HG03378 (cell line): Measurements from ENCODE around the gene SLC34A1.
A peak's percentile ranks its signal among the peaks of the same experiment; 100 is the strongest.
"Not testable (repeated sequence)": the region's sequence is repeated elsewhere in the genome, so short reads cannot be mapped to it uniquely, and the experiment has no call there.

ENCODE experiments used
- ATAC-seq: cut with Tn5 transposase; IDR thresholded peaks from one replicate; pipeline ENCODE4 v1.9.1; 2021; ENCODE audit warnings: mild to moderate bottlenecking, moderate library complexity; ENCODE audit not compliant: unreplicated experiment

Gene SLC34A1

DNA sequence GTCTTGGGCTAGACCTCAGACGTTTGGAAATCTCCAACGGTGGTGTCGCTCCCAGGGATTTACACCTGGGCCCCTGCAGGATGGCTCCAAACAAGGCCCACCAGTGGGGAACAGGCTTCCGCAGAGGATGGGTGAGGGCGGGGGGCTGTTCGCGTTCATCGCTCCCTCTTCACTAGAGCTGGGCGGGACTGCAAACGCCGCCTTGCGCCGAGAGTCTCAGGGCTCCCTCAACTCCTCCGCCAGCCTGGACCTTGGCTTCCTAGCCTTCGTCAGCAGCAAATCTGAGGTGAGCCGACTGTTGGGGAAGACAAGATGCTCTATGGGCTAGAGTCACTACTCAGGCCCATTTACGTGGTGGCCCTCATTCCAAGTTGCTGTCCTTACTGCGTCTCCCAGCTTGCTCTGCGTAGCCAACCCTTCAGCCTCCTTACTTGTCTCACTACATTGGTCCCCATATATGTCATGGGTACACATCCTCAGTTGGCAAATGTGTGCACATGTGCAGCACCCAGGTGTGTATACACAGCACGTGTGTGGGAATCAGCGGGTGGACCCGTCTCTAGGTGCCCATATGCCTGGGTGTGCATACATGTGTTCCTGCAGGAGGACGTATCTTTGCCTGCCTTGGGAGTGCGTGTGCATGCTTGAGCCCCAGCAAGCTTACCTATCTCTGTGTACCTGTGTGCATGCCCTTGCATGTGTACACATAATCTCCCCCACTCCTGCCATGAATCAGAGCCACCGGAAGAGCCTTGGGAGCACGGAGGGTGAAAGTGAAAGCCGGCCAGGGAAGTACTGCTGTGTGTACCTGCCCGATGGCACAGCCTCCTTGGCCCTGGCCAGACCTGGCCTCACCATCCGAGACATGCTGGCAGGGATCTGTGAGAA lies 16.0 kb upstream of the SLC34A1 start:
- no peak for ATAC-seq

DNA sequence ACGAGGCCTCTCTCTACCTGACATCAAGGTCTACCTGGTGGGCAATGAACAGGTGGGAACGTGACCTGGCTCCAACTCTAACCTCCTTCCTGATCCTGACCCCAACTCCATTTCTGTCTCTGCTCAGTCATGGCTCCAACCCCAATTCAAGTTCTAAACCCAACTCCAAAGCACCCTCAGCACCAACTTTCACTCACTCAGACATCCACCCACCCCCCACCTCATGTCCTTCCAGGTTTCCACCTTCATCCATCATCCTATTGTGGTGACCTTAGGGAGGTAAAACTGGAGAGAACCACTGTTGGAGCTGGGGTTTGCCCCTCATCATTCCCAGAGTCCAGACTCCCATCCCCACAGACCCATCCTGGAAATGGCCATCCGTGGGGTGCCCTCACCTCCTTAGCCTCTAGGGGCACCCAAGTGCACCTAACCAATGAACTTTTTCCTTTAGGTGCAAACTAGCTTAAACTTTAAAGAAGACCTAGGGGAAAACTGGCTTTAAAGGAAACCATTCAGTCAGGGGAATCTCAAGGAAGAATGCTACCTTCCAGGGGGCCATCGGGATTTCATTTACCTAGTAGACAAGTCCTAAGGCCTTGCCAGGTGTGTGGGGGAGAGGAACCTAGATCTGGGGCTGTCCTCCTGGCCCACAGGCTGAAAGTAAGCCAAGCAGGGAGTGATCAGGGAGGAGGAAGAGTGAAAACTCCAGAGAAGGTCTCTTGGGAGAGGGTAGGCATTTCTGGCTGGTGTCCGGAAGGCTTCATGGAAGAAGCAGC lies 15.2 kb upstream of the SLC34A1 start:
- no peak for ATAC-seq

DNA sequence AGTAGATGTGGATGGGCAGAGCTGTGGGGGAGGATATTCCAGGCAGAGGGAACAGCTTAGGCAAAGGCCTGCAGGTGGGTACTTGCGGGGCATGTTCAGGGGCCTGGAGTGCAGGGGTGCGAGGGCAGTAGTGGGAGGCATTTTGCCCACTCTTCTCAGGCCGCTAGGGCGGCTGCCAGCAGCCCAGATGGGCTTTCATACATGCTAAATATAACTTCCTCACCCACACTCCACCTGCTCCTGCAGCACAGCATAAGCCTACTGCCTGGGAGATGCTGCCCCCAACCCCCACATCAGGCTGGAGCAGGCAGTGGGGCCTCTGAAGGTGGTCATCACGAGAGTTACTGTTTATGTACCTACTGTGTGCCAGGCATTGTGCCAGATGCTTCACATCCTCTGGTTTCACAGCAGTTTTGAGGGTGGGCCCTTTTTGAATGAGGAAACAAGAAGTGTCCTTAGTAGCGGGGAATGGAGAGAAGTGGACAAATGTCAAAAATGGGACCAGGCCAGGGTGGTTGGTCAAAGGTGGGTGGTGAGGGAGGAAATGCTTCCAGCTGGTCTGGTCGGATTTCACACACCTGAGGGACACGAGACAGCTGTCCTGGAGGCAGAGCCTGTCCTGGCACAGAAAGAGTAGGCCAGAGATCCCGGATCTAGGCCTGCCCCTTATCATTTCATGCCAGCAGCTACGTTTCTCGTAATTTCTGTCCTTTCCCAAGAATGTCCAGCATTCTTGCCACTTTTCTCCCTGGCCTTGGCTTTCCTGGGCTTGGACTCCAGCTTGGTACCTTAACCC lies 14.4 kb upstream of the SLC34A1 start:
- ATAC-seq, result no peak

DNA sequence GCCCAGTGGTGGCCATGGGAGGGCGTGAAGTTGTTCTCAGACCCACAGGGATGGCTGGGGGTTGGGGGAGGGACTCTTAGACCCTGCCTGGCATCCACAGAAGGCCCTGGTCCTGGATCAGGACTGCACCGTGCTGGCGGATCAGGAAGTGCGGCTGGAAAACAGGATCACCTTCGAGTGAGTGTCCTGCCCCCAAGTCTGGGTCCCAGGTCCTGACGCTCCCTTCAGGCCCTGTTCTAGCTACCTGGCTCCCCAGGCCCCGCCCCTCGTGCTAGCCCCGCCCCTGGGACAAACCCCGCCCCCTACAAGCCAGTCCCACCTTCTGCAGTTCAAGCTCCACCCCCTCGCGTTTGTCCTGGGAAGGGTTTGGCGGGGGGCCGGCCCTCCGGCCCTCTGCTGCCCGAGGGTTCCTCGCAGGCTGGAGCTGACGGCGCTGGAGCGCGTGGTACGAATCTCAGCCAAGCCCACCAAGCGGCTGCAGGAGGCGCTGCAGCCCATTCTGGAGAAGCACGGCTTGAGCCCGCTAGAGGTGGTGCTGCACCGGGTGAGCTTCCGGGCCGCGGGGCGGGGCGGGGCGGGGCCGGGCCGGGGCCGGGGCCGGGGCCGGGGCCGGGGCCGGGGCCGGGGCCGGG lies 13.6 kb upstream of the SLC34A1 start:
- no peak for ATAC-seq

DNA sequence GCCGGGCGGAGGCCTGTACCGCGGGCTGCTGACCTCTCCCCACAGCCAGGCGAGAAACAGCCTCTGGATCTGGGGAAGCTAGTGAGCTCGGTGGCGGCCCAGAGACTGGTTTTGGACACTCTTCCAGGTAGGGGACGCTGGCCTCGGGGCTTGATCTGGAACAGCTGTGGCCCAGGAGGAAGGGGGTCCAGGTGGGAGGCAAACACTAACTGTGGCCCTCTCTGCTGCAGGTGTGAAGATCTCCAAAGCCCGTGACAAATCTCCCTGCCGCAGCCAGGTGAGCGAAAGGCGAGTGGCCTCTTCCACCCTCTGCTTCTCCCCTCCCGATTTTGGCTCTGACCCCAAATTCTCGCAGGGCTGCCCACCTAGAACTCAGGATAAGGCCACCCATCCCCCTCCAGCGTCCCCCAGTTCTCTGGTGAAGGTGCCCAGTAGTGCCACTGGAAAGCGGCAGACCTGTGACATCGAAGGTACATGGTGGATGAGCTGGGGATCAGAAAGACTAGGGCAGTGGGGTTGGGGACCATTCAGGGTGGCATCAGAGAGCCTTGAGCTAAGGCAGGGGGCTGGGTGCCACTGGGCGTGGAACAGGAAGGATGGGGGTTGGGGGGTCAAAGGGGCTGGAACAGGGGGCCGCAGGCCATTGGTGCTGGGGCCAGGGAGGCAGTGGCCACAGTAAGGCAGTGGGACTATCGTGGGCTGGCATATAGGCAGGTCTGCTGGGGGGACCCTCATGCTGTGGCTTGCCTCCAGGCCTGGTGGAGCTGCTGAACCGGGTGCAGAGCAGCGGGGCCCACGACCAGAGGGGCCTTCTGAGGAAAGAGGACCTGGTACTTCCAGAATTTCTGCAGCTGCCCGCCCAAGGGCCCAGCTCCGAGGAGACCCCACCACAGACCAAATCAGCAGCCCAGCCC lies 12.9 kb upstream of the SLC34A1 start:
- no peak for ATAC-seq

DNA sequence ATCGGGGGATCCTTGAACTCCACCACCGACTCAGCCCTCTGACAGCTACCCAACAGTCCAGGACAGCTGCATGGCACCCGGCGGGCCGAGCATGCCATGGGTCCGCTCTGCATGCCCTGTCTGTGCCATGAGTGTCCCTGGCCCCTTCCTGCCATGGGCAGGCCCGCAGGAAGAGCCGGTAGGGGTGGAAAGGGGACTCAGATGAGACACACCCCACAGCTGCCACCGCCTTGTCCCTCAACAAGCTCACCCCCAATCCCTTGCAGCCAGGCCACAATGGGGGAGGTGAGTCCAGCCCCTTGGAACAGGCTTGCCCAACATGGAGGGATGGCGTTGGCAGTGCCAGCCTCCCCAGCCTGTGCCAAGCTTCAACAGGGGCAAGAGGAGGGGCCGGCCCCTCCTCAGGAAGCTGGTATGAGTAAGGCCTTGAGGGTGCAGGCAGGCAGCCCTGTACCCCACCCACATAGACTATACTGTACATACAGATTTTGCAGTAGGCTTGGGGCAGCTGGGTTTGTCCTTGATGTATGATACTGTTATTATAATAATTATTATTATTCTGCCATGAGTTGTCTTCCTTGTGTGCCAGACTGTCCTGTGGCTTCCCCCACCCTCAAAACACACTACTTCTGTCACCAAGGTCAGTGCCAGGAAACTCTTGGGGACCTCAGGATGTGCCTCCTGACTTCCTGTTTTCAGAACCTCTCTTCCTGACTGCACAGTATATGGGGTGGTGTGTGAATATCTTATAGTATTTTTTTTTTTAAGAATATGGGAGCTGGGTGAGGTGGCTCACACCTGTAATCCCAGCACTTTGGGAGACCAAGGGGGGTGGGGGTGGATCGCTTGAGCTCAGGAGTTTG lies 12.0 kb upstream of the SLC34A1 start:
- no peak for ATAC-seq

DNA sequence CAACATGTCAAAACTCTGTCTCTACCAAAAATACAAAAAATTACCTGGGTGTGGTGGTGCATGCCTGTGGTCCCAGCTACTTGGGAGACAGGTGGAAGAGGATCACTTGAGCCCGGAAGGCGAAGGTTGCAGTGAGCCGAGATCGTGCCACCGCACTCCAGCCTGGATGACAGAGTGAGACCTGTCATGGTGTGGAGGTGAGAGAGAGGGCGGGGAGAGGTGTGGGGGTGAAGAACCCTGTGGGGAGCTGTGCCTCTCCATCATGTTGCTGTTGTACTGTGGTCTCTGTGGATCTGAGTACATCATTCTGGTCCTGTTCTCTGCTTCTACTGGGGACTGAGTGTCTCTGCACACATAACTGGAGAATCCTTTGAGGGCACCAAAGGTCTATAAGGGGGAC lies 11.3 kb upstream of the SLC34A1 start:
- no peak for ATAC-seq

DNA sequence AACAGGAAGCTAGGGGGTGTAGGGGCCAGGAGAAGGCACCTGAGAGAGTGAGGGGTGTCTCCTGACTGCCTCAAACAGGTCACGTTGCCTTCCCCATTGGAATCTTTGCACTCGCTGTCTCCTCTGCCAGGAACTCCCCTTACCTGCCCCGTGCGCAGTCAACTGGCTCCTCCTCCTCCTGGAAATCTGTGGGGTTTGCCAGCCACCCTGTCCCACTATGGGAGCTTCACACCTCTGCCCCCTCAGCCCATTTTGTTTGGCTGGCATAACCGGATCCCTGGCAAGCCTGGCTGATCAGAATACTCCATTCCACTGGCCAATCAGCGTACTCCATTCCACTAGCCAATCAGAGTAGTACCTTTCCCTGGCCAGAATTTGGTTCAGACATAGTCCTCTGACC lies 10.4 kb upstream of the SLC34A1 start:
- no peak for ATAC-seq

DNA sequence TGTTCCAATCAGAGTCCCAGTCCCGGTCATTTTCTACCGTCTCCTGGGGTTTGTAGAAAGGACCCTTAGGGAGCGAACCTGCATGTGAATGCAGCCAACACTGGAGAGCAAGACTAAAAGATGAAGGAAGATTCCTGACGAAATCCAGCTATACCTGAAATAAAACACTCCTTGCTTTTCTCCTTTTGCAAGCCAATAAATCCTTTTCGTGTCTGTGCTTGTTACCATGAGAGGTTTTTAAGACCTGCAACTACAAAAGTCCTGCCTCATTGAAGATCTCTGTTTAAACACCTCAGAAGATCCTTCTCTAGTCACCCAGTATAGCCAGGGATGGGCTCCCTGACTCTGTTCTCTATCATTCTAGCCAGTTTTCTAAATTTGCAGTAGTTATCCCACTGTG lies 10.0 kb upstream of the SLC34A1 start:
- ATAC-seq, result no peak

DNA sequence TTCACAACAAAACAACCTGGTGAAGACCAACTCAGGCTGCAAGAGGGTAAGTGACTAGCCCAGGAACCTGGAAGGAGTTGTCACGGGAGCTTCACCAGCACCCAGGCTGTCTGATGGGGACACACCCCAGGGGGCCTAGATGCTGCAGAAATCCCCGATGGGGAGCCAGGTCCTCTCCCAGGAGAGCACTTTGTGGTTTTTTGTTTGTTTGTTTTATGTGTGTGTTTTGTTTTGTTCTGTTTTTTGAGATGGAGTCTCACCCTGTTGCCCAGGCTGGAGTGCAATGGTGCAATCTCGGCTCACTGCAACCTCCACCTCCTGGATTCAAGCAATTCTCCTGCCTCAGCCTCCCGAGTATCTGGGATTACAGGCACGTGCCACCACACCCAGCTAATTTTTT lies 8.7 kb upstream of the SLC34A1 start:
- not testable (repeated sequence) for ATAC-seq

DNA sequence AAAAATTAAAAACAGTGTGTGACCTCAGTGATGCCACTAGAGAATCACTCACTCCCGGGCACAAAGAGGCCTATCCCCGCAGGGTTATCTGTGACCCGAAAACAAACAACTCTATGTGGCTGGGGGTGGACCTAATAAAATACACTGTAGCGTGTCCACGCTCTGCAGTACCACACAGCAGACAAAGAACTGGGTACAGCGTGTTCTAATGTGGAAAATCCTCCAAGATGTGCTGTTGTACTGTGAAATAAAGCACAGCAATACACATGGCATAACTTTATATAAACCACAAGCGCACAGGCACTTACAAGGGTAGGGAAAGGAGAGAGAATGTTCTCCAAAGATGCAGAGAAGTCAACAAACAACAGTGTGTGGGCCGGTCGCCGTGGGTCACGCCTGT lies 8.1 kb upstream of the SLC34A1 start:
- ATAC-seq, result no peak

DNA sequence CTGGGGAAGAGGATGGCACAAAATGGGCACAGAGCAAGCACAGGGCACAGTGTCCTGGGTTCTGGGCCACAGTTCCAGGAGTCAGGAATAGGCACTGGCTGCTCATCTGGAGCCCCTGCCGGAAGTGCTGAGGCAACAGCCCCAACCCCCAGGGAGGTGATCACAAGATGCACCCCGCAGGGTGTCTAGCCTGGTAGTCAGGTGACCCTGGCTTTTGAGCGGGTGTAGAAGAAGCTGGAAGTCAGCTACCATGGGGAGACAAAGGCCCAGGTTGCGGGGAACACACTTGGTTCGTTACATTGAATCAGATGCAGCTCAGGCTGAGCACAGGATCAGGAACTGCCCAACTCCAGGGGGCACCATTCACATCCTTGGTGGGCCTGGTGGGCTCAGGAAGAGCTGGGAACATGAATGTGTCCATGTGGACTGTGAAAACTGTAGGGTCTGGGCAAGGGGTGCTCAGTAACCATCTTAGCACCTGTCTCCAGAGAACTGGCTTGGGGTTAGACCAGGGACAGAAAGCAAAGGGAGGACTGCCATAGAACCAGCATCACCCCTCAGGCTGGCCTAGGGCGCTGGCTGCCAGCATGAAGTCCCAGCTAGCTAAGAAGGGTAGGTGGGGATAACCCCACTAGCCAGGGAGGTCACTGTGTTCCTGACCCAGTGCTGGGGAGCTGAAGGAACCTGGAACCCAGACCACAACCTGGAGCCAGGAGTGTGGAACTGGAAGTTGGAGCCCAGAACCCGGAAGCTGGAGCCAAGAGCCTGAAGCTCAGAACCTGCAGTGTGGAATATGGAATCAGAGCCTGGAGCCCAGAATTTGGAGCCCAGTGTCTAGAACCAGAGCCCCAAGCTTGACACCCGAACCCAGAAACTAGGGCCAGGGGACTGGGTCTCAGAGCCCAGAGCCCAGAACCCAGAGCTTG lies 6.1 kb upstream of the SLC34A1 start:
- ATAC-seq, result no peak

DNA sequence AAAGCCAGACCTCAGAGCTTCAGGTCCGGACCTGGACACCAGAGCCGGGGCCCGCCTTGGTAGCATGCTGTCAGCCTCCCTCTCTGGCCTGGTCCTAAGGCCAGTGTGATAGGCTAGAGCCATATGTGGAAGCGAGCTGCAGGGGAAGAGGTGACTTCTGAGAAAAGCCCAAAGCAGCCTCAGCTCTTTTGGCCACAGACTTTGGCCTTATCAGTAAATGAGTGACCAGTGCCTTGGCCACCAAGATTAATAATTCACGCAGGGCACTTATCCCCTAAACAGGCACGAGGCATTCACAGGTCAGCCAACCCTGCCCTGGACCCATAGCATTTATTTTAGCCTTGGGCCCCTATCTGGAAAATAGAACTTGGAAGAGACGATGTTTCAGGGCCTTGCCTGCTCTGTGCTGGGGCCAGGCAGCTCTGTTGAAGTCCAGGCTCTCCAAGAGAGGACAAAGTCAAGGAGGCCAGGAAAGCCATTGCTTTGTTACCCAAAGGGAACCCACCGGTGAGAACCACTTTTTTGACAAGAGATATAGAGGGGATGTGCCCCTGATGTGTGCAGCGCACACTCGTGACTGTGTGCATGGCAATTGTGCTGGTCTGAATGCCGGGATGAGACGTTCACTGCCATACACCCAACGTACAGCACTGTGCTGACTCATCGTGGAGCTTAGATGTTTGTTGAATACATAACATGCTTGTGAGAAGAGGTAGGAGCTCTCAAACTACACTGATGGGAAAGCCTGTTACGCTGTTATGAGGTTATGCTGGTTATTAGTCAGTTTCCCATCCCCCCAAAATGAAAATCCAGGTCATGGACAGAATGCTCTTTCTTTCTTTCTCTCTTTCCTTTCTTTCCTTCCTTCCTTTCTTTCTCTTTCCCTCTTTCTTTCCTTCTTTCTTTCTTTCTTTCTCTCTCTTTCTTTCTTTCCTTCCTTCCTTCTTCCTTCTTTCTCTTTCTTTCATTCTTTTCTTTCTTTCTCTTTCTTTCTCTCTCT lies 5.0 kb upstream of the SLC34A1 start:
- ATAC-seq, result peak; percentile 65

DNA sequence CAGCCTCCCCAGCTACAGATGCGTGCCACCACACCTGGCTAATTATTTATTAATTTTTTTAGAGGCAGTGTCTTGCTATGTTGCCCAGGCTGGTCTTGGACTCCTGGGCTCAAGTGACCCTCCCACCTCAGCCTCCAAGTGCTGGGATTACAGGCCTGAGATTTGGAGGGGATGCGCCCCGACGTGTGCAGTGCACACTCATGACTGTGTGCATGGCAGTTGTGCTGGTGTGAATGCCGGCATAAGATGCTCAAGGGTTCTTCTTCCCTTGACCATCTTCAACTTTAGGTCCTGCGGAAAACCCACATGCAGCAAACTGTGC lies 3.5 kb upstream of the SLC34A1 start:
- no peak for ATAC-seq

DNA sequence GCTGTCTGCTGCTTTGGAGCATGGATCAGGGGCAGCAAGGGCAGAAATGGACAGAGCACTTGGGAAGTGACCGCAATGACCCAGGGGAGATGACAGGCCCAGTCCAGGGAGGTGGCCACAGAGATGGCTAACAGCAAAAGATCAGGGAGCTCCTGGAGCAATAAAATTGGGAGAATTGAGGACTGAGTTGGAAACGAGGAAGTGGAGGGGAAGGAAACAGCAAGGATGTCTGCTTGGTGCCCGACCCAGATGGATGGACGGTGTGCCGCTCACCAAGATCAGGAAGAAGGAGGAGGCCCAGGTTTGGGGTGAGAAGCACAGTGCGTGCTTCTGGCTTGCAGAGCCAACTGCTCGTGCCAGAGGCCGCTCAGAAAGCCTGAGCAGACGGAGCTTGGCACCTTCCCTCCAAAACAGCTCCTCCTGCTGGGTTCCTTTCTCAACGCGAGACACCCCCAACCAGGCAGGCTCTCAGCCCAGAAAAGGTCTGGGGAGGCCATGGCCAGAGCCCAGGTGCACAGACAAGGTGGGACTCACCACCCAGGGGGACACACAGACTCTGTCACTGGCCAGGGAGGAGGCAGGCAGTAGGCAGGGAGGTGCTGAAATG lies 1.7 kb upstream of the SLC34A1 start:
- ATAC-seq, result no peak

DNA sequence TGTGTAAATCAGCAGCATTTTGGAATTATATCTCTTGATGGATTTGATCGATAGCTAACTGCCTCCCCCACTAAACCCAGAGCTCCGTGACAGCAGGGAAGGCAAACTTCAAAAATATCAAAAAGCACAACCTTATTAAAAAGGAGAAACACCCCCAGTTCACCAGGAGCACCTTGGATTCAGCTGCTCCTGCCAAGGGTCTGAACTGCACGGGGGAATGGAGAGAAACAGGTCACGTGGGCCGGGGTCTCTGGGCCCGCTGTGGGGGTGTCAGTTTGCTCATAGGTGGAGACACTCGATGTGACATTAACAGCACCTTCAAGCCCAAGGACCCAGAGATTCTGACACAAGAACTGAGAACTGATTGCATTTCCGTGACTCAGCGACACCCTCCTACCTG lies 1.1 kb upstream of the SLC34A1 start:
- no peak for ATAC-seq
